Glutamatergic neuron (in vitro differentiated cells): ENCODE measurements around the gene TLCD3B. TPM values are rescaled to one million over a fixed set of nuclear protein-coding genes. Genes with fewer than 3 reads are reported as not detected.

ENCODE experiments used
- DNase-seq: peaks from one replicate; pipeline ENCODE4 v3.0.0; 2022
- H3K27ac Mint-ChIP-seq: one replicate; pipeline ENCODE4 v1.8.0; 2020; ENCODE audit warnings: mild to moderate bottlenecking, mixed read lengths, inconsistent platforms; ENCODE audit not compliant: unreplicated experiment
- H3K27me3 Mint-ChIP-seq: one replicate; pipeline ENCODE4 v1.8.0; 2020; ENCODE audit warnings: mild to moderate bottlenecking, moderate library complexity, mixed read lengths, inconsistent platforms; ENCODE audit not compliant: unreplicated experiment
- H3K36me3 Mint-ChIP-seq: one replicate; pipeline ENCODE4 v1.8.0; 2020; ENCODE audit warnings: mild to moderate bottlenecking, mixed read lengths, inconsistent platforms; ENCODE audit not compliant: unreplicated experiment
- H3K4me1 Mint-ChIP-seq: one replicate; pipeline ENCODE4 v1.8.0; 2020; ENCODE audit warnings: mild to moderate bottlenecking, low read depth, mixed read lengths, inconsistent platforms; ENCODE audit not compliant: unreplicated experiment
- H3K4me3 Mint-ChIP-seq: one replicate; pipeline ENCODE4 v1.8.0; 2020; ENCODE audit warnings: mild to moderate bottlenecking, mixed read lengths, inconsistent platforms; ENCODE audit not compliant: unreplicated experiment
- H3K9me3 Mint-ChIP-seq: one replicate; pipeline ENCODE4 v1.8.0; 2020; ENCODE audit warnings: mild to moderate bottlenecking, moderate library complexity, mixed read lengths, inconsistent platforms; ENCODE audit not compliant: unreplicated experiment
- CTCF ChIP-seq: fragments of 200-600 bp; sonication (generic); IDR thresholded peaks from one replicate; pipeline ENCODE4 v1.5.0; 2021; ENCODE audit not compliant: partially characterized antibody, unreplicated experiment
- total RNA-seq: library from RNA; stranded (reverse); fragmentation: NEBNext Ultra II Directional; extraction: Animal tissue kit (Norgen Biotek cat#: 25700); gene quantifications from one replicate; pipeline ENCODE4 v1.2.1, GENCODE V29; 2021; ENCODE audit not compliant: unreplicated experiment

Gene TLCD3B
- total RNA-seq, 1 donor from 2014 or later = 253 TPM

- TF ChIP-seq CTCF = no peak
- DNase-seq = peak; percentile 93
- H3K4me1 Mint-ChIP-seq = peaks cover 18% of the 10 kb centered on the region
- peak within 1 kb of the TSS; percentile 80 for H3K27ac Mint-ChIP-seq
- peaks cover 9% of the 10 kb centered on the region for H3K27me3 Mint-ChIP-seq
- peak within 1 kb of the TSS; percentile 95 for H3K4me3 Mint-ChIP-seq
- no peaks in the 10 kb centered on the region for H3K36me3 Mint-ChIP-seq
- peaks cover 5% of the 10 kb centered on the region for H3K9me3 Mint-ChIP-seq
Measured at GRCh38 chr16:30065102-30065942, 34.3 kb upstream of the TLCD3B start, which contains the start of gene ALDOA. Gene ALDOA, plus strand, starts transcription at chr16:30065760. Its CDS starts 1,138 bp downstream, at chr16:30066898.

- DNase-seq = no peak
- H3K4me3 Mint-ChIP-seq = peak overlapping the region; percentile 94
- no peaks in the 10 kb centered on the region for H3K36me3 Mint-ChIP-seq
- peaks cover 18% of the 10 kb centered on the region for H3K4me1 Mint-ChIP-seq
- H3K9me3 Mint-ChIP-seq = peaks cover 5% of the 10 kb centered on the region
- H3K27ac Mint-ChIP-seq = peak overlapping the region; percentile 80
- peaks cover 9% of the 10 kb centered on the region for H3K27me3 Mint-ChIP-seq
- no peak for TF ChIP-seq CTCF
Measured at GRCh38 chr16:30064729-30065101, 33.6 kb upstream of the TLCD3B start.

- peak overlapping the region; percentile 94 for H3K4me3 Mint-ChIP-seq
- no peaks in the 10 kb centered on the region for H3K36me3 Mint-ChIP-seq
Measured at GRCh38 chr16:30063893-30064728, 33.0 kb upstream of the TLCD3B start.

GRCh38 chr16:30063278-30063892 lies 32.3 kb upstream of the TLCD3B start:
- Mint-ChIP-seq H3K4me3 (no peak overlapping the region), H3K36me3 (no peaks in the 10 kb centered on the region), H3K27ac (no peak overlapping the region), H3K4me1 (peaks cover 18% of the 10 kb centered on the region), H3K27me3 (peaks cover 11% of the 10 kb centered on the region), H3K9me3 (peaks cover 5% of the 10 kb centered on the region)
- no peak for DNase-seq
- TF ChIP-seq CTCF = no peak

More at GRCh38 chr16:30063893-30064728, 33.0 kb upstream of the TLCD3B start:
- H3K27me3 Mint-ChIP-seq = peaks cover 9% of the 10 kb centered on the region
- peaks cover 5% of the 10 kb centered on the region for H3K9me3 Mint-ChIP-seq
- peak overlapping the region; percentile 80 for H3K27ac Mint-ChIP-seq
- H3K4me1 Mint-ChIP-seq = peaks cover 18% of the 10 kb centered on the region
- no peak for DNase-seq
- no peak for TF ChIP-seq CTCF
